Progenitor cell of endocrine pancreas (in vitro differentiated cells): ENCODE data around the gene FBXW7. TPM values are rescaled to one million over a fixed set of nuclear protein-coding genes. Genes with fewer than 3 reads are reported as not detected.

Experiments used
- DNase-seq: peaks from one replicate; pipeline ENCODE4 v3.0.0; 2021; ENCODE audit warnings: low spot score; ENCODE audit not compliant: unreplicated experiment
- H3K27ac Mint-ChIP-seq: 2 replicates; pipeline ENCODE4 v1.8.0; 2021; ENCODE audit warnings: mild to moderate bottlenecking, moderate library complexity, mixed read lengths
- H3K27me3 Mint-ChIP-seq: 2 replicates; pipeline ENCODE4 v1.8.0; 2021; ENCODE audit warnings: mixed read lengths
- H3K36me3 Mint-ChIP-seq: 2 replicates; pipeline ENCODE4 v1.8.0; 2022; ENCODE audit warnings: mixed read lengths; ENCODE audit not compliant: insufficient read depth
- H3K4me1 Mint-ChIP-seq: 2 replicates; pipeline ENCODE4 v1.8.0; 2021; ENCODE audit warnings: low read depth, mixed read lengths
- H3K4me3 Mint-ChIP-seq: 2 replicates; pipeline ENCODE4 v1.8.0; 2021; ENCODE audit warnings: low read depth, mild to moderate bottlenecking, moderate library complexity, mixed read lengths
- H3K9me3 Mint-ChIP-seq: 2 replicates; pipeline ENCODE4 v1.8.0; 2021; ENCODE audit warnings: low read depth, mixed read lengths
- CTCF ChIP-seq: fragments of 200-600 bp; sonication (generic); IDR thresholded peaks from one replicate; pipeline ENCODE4 v1.5.0; 2021; ENCODE audit warnings: antibody characterized with exemption, mild to moderate bottlenecking; ENCODE audit not compliant: unreplicated experiment
- total RNA-seq: library from RNA; stranded (reverse); gene quantifications from 2 replicates; pipeline ENCODE4 v1.2.1, GENCODE V29; 2021

FBXW7 gene
- total RNA-seq, 1 donor from 2014 or later, result 52.1 TPM

- DNase-seq, result no peak
- H3K27ac Mint-ChIP-seq, result no peak overlapping the region
- peaks cover 3% of the 10 kb centered on the region for H3K4me1 Mint-ChIP-seq
- H3K4me3 Mint-ChIP-seq, result no peak overlapping the region
- H3K9me3 Mint-ChIP-seq, result peaks cover 2% of the 10 kb centered on the region
- no peaks in the 10 kb centered on the region for H3K27me3 Mint-ChIP-seq
- peaks cover 10% of the 10 kb centered on the region for H3K36me3 Mint-ChIP-seq
- no peak for TF ChIP-seq CTCF
Observed at GRCh38 chr4:152363086-152363485, 172.8 kb downstream of the FBXW7 start.

DNA sequence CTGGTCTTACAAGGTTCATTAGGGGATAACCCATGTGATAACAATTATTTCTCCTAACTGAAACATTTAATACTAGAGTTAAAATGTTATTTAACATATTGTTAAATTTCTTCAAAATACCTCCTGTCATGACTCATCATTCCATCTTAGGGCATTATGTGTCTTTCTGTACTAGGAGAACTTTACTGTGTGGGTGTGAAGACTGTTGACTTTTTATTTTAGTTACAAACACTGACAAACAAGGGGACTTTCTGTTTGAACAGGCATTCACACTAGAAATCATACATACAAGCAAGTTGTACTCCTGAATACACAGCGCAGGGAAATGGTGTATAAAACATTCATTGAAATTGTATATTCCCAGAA is 175.9 kb downstream of the FBXW7 start:
- DNase-seq, result no peak
- Mint-ChIP-seq H3K4me1 (peaks cover 3% of the 10 kb centered on the region), H3K27ac (no peak overlapping the region), H3K36me3 (peaks cover 2% of the 10 kb centered on the region), H3K27me3 (no peaks in the 10 kb centered on the region), H3K9me3 (no peaks in the 10 kb centered on the region), H3K4me3 (no peak overlapping the region)
- TF ChIP-seq CTCF, result no peak

GRCh38 chr4:152359208-152360044 is 176.5 kb downstream of the FBXW7 start:
- no peak for DNase-seq
- peaks cover 3% of the 10 kb centered on the region for H3K4me1 Mint-ChIP-seq
- no peaks in the 10 kb centered on the region for H3K9me3 Mint-ChIP-seq
- H3K4me3 Mint-ChIP-seq, result no peak overlapping the region
- no peaks in the 10 kb centered on the region for H3K27me3 Mint-ChIP-seq
- H3K36me3 Mint-ChIP-seq, result no peaks in the 10 kb centered on the region
- peak overlapping the region; percentile 56 for H3K27ac Mint-ChIP-seq
- no peak for TF ChIP-seq CTCF

GRCh38 chr4:152357206-152357605 is 178.7 kb downstream of the FBXW7 start:
- Mint-ChIP-seq H3K9me3 (no peaks in the 10 kb centered on the region), H3K27ac (no peak overlapping the region)

DNA sequence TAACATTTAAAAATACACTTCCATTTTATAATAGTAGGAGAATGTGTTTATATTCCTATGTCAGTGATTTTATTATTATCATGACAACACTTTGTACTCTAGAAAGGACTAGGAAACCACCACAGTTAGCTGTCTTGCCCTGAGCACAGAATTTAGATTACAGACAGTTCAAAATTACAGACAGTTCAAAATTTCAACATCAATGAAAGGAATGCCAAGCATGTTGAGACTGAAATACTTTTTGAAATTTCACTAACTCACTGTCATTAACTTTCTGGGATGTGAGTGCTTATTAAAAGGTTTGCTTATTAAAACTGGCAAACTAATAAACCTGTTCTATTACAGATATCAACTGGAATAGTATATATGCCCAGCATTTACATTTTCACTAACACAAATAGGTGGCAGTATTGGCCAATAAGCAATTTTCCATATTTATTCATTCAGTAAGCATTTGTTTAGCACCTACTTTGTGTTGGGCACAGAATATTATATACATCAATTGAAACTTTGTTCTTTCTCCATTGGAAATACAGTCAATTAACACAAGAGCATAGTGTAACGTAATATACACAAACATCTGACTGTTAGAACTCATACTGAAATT is 179.4 kb downstream of the FBXW7 start:
- DNase-seq, result no peak
- peaks cover 13% of the 10 kb centered on the region for H3K4me1 Mint-ChIP-seq
- H3K9me3 Mint-ChIP-seq, result no peaks in the 10 kb centered on the region
- no peaks in the 10 kb centered on the region for H3K36me3 Mint-ChIP-seq
- no peaks in the 10 kb centered on the region for H3K27me3 Mint-ChIP-seq
- H3K27ac Mint-ChIP-seq, result no peak overlapping the region
- no peak for TF ChIP-seq CTCF
- no peak overlapping the region for H3K4me3 Mint-ChIP-seq

More at GRCh38 chr4:152357206-152357605, 178.7 kb downstream of the FBXW7 start:
- TF ChIP-seq CTCF, result no peak
- H3K27me3 Mint-ChIP-seq, result no peaks in the 10 kb centered on the region
- no peaks in the 10 kb centered on the region for H3K36me3 Mint-ChIP-seq
- no peak overlapping the region for H3K4me3 Mint-ChIP-seq
- H3K4me1 Mint-ChIP-seq, result peaks cover 12% of the 10 kb centered on the region
- DNase-seq, result no peak
